Measurements from ENCODE around the gene CCKAR.

The CCKAR gene

DNA sequence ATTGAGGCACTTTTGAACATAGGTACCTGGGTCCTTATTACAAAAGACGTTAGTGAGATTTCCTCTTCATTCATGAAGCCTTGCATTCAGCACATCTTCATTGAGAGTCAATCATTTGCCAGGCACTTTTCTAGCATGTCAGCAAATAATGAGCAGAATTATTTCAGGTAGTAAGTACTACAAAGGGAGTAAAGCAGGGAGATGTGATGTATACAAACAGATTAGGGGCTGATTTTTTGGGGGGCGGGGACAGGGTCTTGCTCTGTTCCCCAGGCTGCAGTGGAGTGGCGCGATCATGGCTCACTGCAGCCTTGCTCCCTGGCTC is 638 bp upstream of the CCKAR start:
- DNase-seq, result no peak

- no peak for DNase-seq
Measured at GRCh38 chr4:26489101-26489985, 941 bp downstream of the CCKAR start.

DNA sequence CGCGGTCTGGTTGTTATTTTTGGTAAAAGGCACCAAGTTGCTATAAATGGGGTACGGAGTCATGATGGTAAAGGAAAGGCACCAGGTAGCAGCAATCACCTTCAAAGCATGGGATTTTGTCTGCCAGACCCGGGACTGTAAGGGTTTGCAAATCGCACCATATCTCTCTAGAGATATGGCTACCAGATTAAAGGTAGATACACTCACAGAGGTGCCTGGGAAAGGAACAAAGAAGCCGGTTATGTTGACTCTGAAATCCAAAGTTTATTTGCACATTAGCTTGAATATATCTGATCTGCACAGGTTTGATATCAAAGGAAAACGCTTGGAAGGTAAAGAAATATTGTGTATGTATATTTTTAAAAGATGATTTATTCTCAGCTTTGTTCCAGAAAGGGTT is 4.6 kb downstream of the CCKAR start:
- DNase-seq, result no peak

GRCh38 chr4:26484516-26484915 is 5.8 kb downstream of the CCKAR start:
- no peak for DNase-seq

DNA sequence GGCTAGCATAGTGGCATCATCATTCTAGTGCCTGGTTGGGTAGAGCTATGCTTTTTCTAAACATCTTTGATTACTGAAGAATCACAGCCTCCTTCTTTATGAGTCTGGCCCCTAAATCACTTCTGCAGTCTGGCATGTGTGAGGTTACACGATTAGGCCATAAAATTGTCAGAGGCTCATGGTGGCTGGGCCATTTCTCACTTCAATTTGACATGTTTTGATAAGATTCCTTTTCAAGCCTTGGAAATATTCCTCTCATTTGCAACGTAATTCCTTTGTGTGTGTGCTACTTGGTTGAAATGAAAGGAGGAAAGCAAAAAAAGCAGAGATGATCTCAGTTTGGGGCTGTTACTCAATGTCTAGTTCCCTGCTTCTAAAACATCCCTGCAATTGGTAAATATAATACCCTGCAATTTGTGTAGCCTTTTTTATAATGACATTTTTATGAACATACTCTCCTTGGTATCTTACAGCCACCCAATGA is 6.2 kb downstream of the CCKAR start:
- no peak for DNase-seq

DNA sequence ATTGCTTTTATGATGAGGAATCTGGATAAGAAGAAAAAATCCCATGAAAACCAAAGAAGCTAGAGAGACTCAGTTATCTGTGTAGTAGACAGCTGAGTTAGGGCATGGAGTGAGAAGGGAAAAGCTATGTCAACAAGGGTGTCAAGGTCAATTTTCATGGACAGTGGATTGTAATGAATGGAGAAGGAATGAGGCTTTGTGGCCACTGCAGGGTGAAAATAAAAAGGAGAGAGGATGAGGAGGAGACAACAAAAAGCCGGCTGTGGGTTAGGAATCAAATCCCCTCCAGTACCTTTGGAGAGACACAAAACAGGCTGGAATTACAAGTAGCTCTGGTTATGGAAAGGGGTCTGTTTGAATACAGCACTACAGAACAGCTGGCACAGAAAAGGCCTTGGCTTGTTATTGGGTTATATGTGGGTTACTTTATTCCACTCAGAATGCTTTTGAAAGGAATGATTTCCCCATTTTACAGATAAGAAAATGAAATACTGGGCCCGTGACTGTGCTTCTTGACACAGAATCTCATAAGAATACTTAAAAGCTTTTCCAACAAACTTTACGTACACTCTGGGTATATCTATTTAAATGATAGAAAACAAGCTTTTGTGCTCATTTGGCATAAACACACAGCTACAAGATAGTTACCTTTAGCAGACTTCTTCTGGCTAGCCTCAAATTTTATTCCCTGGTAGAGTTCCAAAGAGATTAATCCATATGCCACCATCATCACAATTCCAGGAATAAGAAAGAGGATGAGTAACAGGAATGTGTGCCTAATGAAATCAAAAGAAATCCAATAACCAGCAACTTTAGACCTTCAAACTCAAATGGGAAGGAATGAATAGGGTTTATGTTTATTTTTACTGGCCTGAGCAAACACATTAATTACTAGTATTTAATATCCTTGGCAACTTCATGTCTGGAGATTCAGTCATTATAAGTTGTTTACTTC is 7.5 kb downstream of the CCKAR start:
- DNase-seq, result no peak

DNA sequence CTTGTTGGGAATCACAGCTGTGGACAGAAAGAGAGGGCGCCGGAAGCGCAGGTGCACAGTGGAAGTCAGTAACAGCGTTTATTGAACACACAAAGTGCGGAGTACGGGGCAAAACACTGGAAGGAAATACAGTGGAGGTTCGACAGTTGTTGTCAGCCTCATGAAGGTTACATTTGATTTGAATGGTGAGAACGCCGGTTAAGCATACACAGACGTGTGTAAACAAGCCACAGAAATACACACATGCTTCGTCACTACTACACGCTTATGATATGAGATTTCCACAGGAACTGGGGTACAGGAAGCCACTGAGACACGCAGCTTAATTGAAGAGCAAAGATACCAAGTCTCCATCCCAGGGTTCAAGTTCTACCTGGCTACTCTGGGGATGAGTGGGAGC is 12.0 kb downstream of the CCKAR start:
- DNase-seq, result no peak

DNA sequence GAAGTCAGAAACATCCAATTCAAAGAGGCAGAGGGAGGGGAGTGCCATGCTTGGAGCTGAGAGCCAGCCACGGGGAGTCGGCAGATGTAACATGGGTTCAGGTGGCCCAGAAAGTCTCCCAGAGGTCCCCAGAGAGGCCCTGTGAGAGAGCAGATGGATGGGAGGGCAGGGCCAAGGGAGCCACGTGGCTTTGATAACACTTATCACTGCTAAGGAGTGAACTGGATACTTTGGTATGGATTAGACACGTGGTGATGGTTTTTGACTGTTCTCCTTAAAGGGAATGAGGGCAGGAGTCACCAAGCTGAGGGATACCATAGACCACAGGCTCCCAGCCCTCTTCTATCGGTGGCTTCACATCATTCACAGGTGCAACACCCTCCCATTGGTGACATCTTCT is 13.7 kb downstream of the CCKAR start:
- no peak for DNase-seq

DNA sequence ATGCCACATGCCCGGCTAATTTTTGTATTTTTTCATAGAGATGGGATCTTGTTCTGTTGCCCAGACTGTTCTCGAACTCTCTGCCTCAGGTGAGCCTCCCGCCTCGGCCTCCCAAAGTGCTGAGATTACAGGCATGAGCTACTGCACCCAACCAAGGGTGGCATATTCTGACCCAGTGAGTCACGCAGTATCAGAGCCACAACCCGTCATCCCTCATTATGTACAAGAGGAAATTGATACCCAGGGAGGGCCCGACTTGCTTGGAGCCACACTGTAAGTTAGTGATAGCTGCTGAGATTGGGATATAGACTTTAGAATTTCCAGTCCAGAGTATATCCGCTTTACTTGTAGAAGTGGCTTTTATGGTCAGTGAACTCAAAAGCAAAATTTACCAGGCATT is 14.6 kb downstream of the CCKAR start:
- DNase-seq, result no peak

DNA sequence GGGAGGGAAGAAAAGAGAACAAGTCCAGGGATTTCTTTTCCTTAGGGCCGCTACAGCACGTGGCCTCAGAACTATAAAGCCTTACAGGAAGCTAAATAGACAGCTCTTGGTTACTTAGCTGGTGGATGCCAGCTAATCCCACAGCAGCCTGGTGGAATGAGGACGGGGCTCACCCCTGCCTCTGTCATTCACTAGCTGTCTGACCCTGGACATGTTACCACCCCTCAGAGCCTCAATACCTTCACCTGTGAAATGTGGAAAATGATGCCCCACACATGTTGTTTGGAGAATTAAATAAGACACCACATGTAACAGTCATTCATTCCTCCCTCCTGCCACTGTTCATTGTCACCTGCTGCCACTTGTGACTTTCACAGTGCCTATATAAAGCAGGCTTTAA is 15.7 kb downstream of the CCKAR start:
- DNase-seq, result no peak

- no peak for DNase-seq
Measured at GRCh38 chr4:26473893-26474292, 16.4 kb downstream of the CCKAR start.

DNA sequence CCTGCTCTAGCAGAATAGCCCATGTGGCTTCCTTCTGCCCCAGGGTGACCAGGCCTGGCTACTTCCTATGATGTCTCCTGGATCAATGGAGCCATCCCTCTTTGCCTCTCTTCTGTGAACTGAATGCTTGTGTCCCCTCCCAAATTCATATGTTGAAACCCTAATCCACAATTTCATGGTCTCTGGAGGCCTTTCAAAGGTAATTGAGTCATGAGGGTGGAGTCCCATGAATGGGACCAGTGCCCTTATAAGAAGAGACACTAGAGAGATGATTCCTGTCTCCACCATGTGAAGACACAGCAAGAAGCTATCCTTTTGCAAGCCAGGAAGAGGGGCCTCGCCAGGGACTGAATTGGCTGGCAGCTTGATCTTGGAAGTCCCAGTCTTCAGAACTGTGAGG is 18.4 kb downstream of the CCKAR start:
- DNase-seq, result no peak

DNA sequence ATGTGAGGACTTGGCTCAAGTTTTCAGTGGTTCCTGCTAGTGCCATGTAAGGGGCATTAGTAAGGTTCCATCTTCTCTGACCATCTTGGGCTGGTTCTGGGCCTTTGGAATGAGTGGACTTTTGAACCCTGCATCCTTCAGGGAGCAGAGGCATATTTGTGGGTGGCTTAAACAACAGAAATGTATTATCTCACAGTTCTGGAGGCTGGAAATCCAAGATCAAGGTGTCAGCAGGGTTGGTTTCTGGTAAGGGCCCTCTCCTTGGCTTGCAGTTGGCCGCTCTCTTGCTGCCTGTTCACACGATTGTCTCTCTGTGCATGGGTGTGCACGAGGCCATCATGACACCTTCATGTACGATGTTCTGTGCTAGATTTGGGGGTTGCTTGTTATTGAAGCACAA is 21.3 kb downstream of the CCKAR start:
- DNase-seq, result no peak

- no peak for DNase-seq
Measured at GRCh38 chr4:26468283-26468949, 21.9 kb downstream of the CCKAR start.

- no peak for DNase-seq
Measured at GRCh38 chr4:26467724-26468123, 22.6 kb downstream of the CCKAR start.

- no peak for DNase-seq
Measured at GRCh38 chr4:26466578-26467270, 23.6 kb downstream of the CCKAR start.

GRCh38 chr4:26464420-26465095 is 25.7 kb downstream of the CCKAR start:
- DNase-seq, result no peak

GRCh38 chr4:26463386-26463785 is 26.9 kb downstream of the CCKAR start:
- no peak for DNase-seq

DNA sequence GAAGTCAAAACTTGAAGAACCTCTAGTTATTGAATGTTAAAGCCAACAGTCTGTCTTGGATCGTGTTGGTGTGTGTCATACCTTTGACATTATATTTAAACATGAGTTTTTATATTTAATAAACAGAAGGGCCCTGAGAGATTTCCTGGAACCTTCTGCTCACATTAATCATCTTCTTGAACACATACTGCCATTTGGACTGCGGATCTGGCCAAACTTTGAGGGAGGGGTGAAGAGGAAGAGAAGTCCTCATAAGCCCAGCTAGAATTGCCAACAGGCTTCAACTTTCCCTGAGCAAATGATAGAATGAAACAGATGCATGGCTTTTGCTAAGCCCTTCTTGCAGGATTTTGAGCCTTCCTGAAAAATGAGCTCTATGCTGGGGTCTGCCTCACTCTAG is 27.4 kb downstream of the CCKAR start:
- DNase-seq, result no peak

DNA sequence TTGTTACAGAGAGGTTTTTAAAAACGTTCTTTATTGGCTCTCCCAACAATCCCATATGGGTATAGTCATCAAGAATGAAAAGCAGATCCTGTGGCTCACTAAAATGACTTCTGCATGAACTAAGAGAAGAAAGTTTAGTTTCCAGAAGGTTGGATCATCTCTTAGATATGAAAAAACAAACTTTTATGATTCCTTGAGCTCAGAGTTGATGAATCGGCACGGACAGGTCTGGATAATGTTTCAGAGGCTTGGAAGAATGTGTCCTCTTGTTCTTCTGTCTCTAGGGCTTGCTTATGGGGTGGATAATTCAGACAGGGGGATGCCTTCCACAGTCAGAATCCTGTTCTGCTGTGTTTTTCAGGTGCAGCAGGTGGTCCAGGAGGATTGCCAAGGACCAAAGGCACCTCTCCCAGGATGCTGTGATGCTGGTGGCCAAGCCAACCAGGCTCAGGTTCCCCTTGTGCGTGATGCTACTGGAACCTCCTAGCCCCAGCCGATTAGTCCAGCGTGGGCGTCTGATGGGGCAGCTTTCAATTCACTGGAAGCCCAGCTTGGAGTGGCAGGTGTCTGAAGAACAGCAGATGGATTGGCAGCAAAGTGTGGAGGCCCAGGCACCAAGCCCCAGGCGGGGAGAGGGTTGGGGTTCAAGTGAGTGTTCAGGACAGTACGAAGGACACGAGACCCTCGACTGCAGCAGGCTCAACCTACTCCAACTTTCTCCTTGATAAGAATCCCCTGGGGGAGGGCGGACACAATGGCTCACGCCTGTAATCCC is 30.3 kb downstream of the CCKAR start:
- no peak for DNase-seq

GRCh38 chr4:26459054-26459755 is 31.1 kb downstream of the CCKAR start:
- DNase-seq, result no peak
